ENCODE results near the gene NEU4.

Gene NEU4

GRCh38 chr2:241855888-241856422 lies 47.0 kb downstream of the NEU4 start:
- H3K4me3 ChIP-seq (ENCODE audit: low read depth, low read length): no peak overlapping the region
- DNase-seq (ENCODE audit: low read depth): no peak
- TF ChIP-seq CTCF (IDR thresholded peaks at IDR 0.05; ENCODE audit: control insufficient read depth, extremely low read depth, insufficient read depth): no peak

- no peak for TF ChIP-seq CTCF (IDR thresholded peaks at IDR 0.05; ENCODE audit: control insufficient read depth, extremely low read depth, insufficient read depth)
- H3K4me3 ChIP-seq (ENCODE audit: low read depth, low read length): no peak overlapping the region
- no peak for DNase-seq (ENCODE audit: low read depth)
Measured at GRCh38 chr2:241857041-241857541, 48.1 kb downstream of the NEU4 start.

- DNase-seq (ENCODE audit: low read depth): no peak
- no peak for TF ChIP-seq CTCF (IDR thresholded peaks at IDR 0.05; ENCODE audit: control insufficient read depth, extremely low read depth, insufficient read depth)
- H3K4me3 ChIP-seq (ENCODE audit: low read depth, low read length): no peak overlapping the region
Measured at GRCh38 chr2:241857572-241858121, 48.7 kb downstream of the NEU4 start.

- TF ChIP-seq CTCF (IDR thresholded peaks at IDR 0.05; ENCODE audit: control insufficient read depth, extremely low read depth, insufficient read depth): no peak
- no peak for DNase-seq (ENCODE audit: low read depth)
- no peak within 1 kb of the TSS for H3K4me3 ChIP-seq (ENCODE audit: low read depth, low read length)
Measured at GRCh38 chr2:241858206-241859016, 49.4 kb downstream of the NEU4 start, which contains the start of gene PDCD1. PDCD1 (minus strand) TSS chr2:241858894; CDS start chr2:241858838, 56 bp downstream.

GRCh38 chr2:241859017-241859435 lies 50.0 kb downstream of the NEU4 start:
- no peak for TF ChIP-seq CTCF (IDR thresholded peaks at IDR 0.05; ENCODE audit: control insufficient read depth, extremely low read depth, insufficient read depth)
- H3K4me3 ChIP-seq (ENCODE audit: low read depth, low read length): no peak overlapping the region
- DNase-seq (ENCODE audit: low read depth): no peak

GRCh38 chr2:241859436-241860183 lies 50.6 kb downstream of the NEU4 start:
- no peak overlapping the region for H3K4me3 ChIP-seq (ENCODE audit: low read depth, low read length)
- TF ChIP-seq CTCF (IDR thresholded peaks at IDR 0.05; ENCODE audit: control insufficient read depth, extremely low read depth, insufficient read depth): no peak
- DNase-seq (ENCODE audit: low read depth): no peak
